HG03135 (cell line): Measurements from ENCODE around the gene SPHKAP.
"Not testable (repeated sequence)": the region's sequence is repeated elsewhere in the genome, so short reads cannot be mapped to it uniquely, and the experiment has no call there.

ENCODE experiments used
- ATAC-seq: cut with Tn5 transposase; IDR thresholded peaks from one replicate; pipeline ENCODE4 v1.9.1; 2021; ENCODE audit warnings: mild to moderate bottlenecking, moderate library complexity; ENCODE audit not compliant: unreplicated experiment

SPHKAP gene

GRCh38 chr2:228040995-228041394 is 140.5 kb downstream of the SPHKAP start:
- ATAC-seq: no peak

GRCh38 chr2:228039752-228040534 is 141.5 kb downstream of the SPHKAP start:
- ATAC-seq: peak; percentile 81

GRCh38 chr2:228038967-228039366 is 142.5 kb downstream of the SPHKAP start:
- ATAC-seq: no peak

- no peak for ATAC-seq
These were observed 143.6 kb downstream of the SPHKAP start for GRCh38 chr2:228037915-228038314.

GRCh38 chr2:228023619-228024018 is 157.9 kb downstream of the SPHKAP start:
- no peak for ATAC-seq

- ATAC-seq: no peak
These were observed 163.2 kb downstream of the SPHKAP start for GRCh38 chr2:228018311-228018710.

GRCh38 chr2:228017784-228018183 is 163.7 kb downstream of the SPHKAP start:
- no peak for ATAC-seq

GRCh38 chr2:228016402-228016801 is 165.1 kb downstream of the SPHKAP start:
- ATAC-seq: no peak

- no peak for ATAC-seq
These were observed 165.7 kb downstream of the SPHKAP start for GRCh38 chr2:228015741-228016140.

- no peak for ATAC-seq
These were observed 185.1 kb downstream of the SPHKAP start for GRCh38 chr2:227996366-227996765.

GRCh38 chr2:227990937-227991336 is 190.6 kb downstream of the SPHKAP start:
- no peak for ATAC-seq

GRCh38 chr2:227973241-227973640 is 208.2 kb downstream of the SPHKAP start:
- ATAC-seq: no peak

- no peak for ATAC-seq
These were observed 209.8 kb downstream of the SPHKAP start for GRCh38 chr2:227971619-227972230.

- no peak for ATAC-seq
These were observed 221.2 kb downstream of the SPHKAP start for GRCh38 chr2:227960317-227960716.

- no peak for ATAC-seq
These were observed 238.5 kb downstream of the SPHKAP start for GRCh38 chr2:227942965-227943364.

- ATAC-seq: no peak
These were observed 239.5 kb downstream of the SPHKAP start for GRCh38 chr2:227942021-227942420.

GRCh38 chr2:227939271-227940027 is 242.0 kb downstream of the SPHKAP start:
- no peak for ATAC-seq

- ATAC-seq: not testable (repeated sequence)
These were observed 245.2 kb downstream of the SPHKAP start for GRCh38 chr2:227936249-227936648.

GRCh38 chr2:227933884-227934283 is 247.6 kb downstream of the SPHKAP start:
- no peak for ATAC-seq

GRCh38 chr2:227932403-227932802 is 249.1 kb downstream of the SPHKAP start:
- ATAC-seq: no peak

- no peak for ATAC-seq
These were observed 249.5 kb downstream of the SPHKAP start for GRCh38 chr2:227932001-227932400.
